GM21447 (cell line): ENCODE data around the gene ZBED1.
"Not testable (repeated sequence)": the region's sequence is repeated elsewhere in the genome, so short reads cannot be mapped to it uniquely, and the experiment has no call there.

Experiments used
- ATAC-seq: cut with Tn5 transposase; IDR thresholded peaks from one replicate; pipeline ENCODE4 v1.9.1; 2021; ENCODE audit not compliant: unreplicated experiment

ZBED1 gene

DNA sequence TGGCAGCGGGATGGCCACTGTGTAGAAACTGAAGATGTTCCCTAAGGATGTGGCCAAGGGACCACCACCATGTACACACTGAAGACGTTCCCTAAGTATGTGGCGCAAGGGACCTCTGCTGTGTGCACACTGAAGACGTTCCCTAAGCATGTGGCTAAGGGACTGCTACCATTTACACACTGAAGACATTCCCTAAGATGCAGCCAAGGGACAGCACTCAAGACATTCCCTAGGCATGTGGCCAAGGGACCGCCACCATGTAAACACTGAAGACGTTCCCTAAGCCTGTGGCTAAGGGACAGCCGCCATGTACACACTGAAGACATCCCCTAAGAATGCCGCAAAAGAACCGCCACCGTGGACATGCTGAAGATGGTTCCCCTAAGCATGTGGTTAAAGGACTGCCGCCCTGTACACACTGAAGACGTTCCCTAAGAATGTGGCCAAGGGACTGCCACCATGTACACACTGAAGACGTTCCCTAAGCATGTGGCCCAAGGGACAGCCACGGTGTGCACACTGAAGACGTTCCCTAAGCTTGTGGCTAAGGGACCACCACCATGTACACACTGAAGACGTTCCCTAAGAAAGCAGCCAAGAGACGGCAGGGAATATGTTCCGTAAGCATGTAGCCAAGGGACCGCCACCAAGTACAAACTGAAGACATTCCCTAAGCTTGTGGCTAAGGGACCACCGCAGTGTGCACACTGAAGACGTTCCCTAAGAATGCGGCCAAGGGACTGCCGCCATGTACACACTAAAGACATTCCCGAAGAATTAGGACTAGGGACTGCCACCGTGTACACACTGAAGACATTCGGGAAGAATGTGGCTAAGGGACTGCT, 43.3 kb downstream of the ZBED1 start:
- no peak for ATAC-seq

DNA sequence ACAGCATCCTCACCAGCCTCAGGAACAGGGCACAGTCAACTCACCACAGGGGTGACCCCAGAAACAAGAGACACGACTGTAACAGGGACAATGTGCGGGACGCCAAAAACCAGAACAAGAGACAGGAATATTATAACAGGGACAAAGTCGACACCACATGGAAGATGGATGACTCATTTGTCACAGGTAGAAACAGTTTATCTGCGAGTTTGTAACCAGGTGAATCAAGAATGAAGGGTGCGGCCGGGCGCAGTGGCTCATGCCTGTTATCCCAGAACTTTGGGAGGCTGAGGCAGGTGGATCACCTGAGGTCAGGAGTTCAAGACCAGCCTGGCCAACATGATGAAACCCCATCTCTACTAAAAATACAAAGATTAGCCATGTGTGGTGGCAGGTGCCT, 44.7 kb downstream of the ZBED1 start:
- ATAC-seq, result not testable (repeated sequence)

DNA sequence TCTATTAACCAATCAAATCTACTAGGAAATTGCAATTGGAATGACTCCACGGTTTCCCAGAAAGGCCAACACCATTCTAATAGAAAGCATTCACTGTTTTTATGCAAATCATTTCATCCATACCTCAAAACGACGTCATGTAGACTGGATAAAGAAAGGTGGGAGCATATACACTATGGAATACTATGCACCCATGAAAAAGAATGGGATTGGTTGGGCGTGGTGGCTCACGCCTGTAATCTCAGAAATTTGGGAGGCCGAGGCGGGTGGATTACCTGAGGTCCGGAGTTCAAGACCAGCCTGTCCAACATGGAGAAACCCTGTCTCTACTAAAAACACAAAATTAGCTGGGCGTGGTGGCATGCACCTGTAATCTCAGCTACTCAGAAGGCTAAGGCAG, 46.2 kb downstream of the ZBED1 start:
- ATAC-seq, result not testable (repeated sequence)

DNA sequence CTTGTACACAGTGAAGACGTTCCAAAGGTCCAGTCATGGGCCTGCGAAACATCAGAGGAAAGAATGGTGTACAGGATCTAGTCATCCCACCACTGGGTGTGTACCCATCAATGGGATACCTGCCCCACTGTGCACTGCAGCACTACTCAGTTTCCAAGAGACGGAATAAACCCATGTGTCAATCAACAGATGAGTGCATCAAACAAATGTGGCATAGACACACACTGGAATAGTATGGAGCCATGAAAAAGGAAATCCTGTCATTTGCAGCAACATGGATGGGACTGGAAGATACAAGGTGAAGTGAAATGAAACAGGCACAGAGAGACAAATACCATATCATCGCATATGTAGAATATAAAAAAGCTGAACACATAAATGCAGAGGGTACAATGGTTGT, 48.0 kb downstream of the ZBED1 start:
- no peak for ATAC-seq

DNA sequence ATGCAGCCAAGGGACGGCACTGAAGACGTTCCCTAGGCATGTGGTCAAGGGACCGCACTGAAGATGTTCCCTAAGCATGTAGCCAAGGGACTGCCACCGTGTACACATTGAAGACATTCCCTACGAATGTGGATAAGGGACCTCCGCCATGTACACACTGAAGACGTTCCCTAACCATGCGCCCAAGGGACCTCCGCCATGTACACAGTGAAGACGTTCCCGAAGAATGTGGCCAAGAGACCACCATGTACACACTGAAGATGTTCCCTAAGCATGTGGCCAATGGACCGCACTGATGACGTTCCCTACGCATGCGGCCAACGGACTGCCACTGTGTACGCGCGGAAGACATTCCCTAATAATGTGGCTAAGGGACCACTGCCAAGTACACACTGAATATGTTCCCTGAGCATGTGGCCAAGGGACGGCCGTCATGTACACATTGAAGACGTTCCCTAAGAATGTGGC, 48.4 kb downstream of the ZBED1 start:
- ATAC-seq, result no peak

DNA sequence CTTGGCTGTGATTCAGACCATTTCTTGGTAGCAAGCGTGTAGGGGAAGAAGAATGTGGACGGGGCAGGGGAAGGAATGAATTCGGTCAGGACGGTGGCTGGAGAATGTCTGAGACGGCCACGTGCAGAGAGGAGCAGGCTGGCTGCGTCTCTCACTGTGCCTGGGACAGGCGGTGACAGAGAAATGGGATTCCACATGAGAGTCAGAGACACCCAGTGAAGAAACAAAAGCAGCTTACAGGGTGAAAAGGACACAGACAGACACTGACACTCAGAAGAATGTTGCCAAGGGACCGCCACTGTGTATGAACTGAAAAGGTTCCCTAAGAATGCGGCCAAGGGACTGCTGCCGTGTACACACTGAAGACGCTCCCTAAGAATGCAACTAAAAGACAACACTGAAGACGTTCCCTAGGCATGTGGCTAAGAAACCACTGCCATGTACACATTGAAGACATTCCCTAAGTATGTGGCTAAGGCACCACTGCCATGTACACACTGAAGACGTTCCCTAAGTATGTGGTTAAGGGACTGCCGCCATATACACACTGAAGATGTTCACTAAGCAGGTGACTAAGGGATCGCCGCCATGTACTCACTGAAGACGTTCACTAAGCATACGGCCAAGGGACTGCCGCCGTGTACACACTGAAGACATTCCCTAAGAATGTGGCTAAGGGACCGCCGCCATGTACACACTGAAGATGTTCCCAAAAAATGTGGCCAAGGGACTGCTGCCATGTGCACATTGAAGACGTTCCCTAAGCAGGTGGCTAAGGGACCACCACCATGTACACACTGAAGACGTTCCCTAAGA, 49.1 kb downstream of the ZBED1 start:
- ATAC-seq, result no peak

DNA sequence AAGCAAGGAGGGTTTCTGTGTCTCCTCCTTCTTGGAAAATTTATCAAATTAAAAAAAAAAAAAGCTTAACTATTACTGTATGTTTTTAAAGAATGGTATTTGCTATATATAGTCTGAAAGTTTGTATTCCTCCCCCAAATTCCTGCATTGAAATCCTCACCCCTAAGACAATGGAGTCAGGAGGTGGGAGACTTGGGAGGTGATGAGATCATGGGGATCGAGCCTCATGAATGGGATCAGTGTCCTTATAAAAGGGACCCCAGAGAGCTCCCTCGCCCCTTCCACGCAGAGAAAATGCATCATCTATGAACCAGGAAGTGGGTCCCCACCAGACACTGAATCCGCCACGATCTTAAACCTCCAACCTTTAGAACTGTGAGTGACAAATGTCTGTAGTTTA, 50.1 kb downstream of the ZBED1 start:
- no peak for ATAC-seq

DNA sequence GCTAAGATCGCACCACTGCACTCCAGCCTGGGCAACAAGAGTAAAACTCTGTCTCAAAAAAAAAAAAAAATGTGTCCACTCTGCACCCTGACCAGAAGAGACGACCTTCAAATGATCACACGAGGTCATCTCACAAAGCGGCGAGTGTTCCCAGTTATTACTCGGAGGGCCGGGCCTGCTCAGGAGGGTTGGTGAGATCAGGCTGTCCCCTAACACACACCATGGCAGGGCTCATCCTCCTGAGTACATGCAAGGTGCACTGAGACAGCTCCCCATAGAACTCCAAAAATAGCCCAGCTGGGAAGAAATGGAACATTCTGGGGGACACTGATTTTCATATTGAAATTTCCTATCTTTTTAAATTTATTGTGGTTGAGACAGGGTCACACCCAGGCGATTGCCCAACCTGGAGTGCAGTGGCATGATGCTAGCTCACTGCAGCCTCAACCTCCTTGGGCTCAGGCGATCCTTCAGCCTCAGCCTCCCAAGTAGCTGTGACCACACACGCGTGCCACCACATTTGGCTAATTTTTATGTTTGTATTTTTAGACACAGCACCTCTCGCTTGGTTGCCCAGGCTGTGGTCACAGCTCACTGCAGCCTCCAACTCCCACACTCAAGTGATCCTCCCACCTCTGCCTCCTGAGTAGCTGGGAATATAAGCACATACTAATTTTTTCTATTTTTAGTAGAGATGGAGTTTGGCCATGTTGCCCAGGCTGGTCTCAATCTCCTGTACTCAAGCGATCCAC, 51.5 kb downstream of the ZBED1 start:
- ATAC-seq, result no peak

DNA sequence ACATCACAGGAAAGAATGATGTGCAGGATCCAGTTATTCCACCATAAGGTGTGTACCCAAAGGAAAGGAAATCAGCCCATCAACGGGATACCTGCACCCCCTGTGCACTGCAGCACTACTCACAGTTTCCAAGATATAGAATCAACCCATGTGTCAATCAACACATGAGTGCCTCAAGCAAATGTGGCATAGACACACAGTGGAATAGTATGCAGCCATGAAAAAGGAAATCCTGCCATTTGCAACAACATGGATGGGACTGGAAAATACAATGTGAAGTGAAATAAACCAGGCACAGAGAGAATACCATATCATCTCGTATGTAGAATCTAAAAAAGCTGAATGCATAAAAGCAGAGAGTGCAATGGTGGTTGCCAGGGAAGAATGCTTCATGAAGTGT, 53.3 kb downstream of the ZBED1 start:
- no peak for ATAC-seq

DNA sequence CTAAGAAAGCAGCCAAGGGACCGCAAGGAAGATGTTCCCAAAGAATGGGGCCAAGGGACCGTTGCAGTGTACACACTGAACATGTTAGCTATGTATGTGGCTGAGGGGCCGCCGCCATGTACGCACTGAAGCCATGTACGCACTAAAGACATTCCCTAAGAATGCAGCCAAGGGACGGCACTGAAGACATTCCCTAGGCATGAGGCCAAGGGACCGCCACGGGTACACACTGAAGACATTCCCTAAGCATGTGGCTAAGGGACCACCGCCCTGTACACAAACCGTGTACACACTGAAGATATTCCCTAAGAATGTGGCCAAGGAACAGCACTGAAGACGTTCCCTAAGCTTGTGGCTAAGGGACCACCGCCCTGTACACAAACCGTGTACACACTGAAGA, 54.0 kb downstream of the ZBED1 start:
- ATAC-seq, result no peak

DNA sequence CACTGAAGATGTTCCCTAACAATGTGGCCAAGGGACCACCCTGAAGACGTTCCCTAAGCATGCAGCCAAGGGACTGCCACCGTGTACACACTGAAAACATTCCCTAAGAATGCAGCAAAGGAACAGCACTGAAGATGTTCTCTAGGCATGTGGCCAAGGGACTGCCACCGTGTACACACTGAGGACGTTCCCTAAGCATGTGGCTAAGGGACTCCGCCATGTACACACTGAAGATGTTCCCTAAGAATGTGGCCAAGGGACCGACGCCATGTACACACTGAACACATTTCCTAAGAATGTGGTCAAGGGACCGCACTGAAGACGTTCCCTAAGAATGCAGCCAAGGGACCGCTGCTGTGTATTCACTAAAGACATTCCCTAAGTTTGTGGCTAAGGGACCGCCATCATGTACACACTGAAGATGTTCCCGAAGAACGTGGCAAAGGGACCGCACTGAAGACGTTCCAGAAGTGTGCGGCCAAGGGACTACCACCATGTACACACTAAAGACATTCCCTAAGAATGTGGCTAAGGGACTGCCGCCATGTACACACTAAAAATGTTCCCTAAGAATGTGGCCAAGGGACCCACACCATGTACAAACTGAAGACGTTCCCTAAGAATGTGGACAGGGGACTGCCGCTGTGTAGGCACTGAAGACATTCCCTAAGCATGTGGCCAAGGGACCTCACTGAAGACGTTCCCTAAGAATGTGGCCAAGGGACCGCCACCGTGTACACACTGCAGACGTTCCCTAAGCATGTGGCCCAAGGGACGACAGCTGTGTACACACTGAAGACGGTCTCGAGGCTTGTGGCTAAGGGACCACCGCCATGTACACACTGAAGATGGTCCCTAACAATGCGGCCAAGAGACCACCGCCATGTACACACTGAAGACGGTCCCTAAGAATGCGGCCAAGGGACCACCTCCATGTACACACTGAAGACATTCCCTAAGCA, 54.8 kb downstream of the ZBED1 start:
- no peak for ATAC-seq

DNA sequence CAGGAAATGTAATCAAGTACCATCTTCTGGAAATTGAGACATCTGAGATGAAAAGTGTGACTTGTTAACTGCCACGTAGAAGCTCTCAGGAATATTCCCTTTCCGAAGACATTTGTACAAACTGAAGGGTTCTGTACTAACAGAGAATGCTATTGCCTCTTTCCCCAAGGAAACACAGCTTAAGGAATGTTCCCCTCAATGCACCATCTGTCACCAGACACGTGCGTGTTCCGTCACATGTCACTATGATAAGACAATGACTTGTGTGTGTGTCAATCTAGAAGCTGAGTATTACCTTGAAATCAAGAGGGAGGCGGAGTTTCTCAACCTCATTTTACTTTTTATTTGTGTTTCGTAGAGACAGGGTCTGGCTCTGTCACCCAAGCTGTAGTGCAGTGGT, 58.1 kb downstream of the ZBED1 start:
- no peak for ATAC-seq

DNA sequence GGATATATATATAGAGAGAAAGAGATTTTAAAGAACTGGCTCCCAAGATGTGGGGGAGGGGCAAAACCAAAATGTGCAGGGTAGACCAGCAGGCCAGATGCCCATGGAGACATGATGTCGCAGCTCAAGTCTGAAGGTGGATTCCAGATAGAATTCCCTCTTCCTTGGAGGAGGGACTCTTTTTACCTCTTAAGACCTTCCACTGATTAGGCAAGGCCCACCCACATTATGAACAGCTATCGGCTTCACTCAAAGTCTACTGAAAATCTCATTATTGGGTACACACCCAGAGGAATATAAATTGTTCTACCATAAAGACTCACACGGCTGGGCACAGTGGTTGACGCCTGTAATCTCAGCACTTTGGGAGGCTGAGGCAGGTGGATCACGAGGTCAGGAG, 59.3 kb downstream of the ZBED1 start:
- ATAC-seq, result no peak

DNA sequence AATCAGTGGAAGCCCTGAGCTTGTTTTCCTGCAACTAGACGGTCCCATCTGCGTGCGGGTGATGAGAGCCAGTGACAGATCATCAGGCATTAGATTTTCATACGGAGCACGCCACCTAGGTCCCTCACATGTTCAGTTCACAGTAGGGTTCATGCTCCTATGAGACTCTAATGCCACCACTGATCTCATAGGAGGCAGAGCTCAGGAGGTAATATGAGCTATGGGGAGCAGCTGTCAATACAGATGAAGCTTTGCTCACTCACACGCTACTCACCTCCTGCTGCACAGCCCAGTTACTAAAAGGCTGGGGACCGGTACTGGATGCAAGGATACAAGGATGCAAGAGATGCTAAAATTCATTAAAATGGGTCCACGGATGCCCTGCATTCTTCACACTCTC, 61.2 kb downstream of the ZBED1 start:
- no peak for ATAC-seq
